Hepatocyte (in vitro differentiated cells): Measurements from ENCODE around the gene PALLD. TPM values are rescaled to one million over a fixed set of nuclear protein-coding genes. Genes with fewer than 3 reads are reported as not detected.

Experiments
- DNase-seq: peaks from one replicate; pipeline ENCODE4 v3.0.0-alpha.2; 2016; ENCODE audit warnings: low spot score
- H2AFZ ChIP-seq: fragments of 200-600 bp; sonication (generic); 2 replicates; pipeline ENCODE4 v1.6.0; 2016; ENCODE audit warnings: antibody characterized with exemption, mild to moderate bottlenecking
- H3K27ac ChIP-seq: fragments of 200-600 bp; sonication (generic); 2 replicates; pipeline ENCODE4 v1.5.1; 2016; ENCODE audit warnings: mild to moderate bottlenecking
- H3K27me3 ChIP-seq: fragments of 200-600 bp; sonication (generic); 2 replicates; pipeline ENCODE4 v1.6.1; 2016
- H3K36me3 ChIP-seq: fragments of 200-600 bp; sonication (generic); replicated peaks from 2 replicates; pipeline ENCODE4 v1.5.1; 2016; ENCODE audit warnings: low read depth; ENCODE audit not compliant: insufficient read depth
- H3K4me1 ChIP-seq: fragments of 200-600 bp; sonication (generic); 2 replicates; pipeline ENCODE4 v1.5.1; 2016; ENCODE audit warnings: mild to moderate bottlenecking, moderate library complexity; ENCODE audit not compliant: insufficient read depth
- H3K4me2 ChIP-seq: fragments of 200-600 bp; sonication (generic); 2 replicates; pipeline ENCODE4 v1.6.0; 2016
- H3K4me3 ChIP-seq: fragments of 200-600 bp; sonication (generic); 2 replicates; pipeline ENCODE4 v1.5.1; 2016; ENCODE audit warnings: mild to moderate bottlenecking
- H3K79me2 ChIP-seq: fragments of 200-600 bp; sonication (generic); 2 replicates; pipeline ENCODE4 v1.6.0; 2017; ENCODE audit warnings: mild to moderate bottlenecking
- H3K9me2 ChIP-seq: fragments of 200-600 bp; sonication (generic); replicated peaks from 2 replicates; pipeline ENCODE4 v1.6.0; 2017; ENCODE audit warnings: mild to moderate bottlenecking; ENCODE audit not compliant: insufficient read depth
- H3K9me3 ChIP-seq: fragments of 200-600 bp; sonication (generic); 2 replicates; pipeline ENCODE4 v1.5.1; 2016; ENCODE audit warnings: low read depth, mild to moderate bottlenecking
- H4K20me1 ChIP-seq: fragments of 200-600 bp; sonication (generic); 2 replicates; pipeline ENCODE4 v1.6.0; 2016; ENCODE audit warnings: mild to moderate bottlenecking; ENCODE audit not compliant: insufficient read depth, poor library complexity, severe bottlenecking
- CTCF ChIP-seq: fragments of 200-600 bp; sonication (generic); IDR thresholded peaks from 2 replicates; pipeline ENCODE4 v1.5.1; 2016; ENCODE audit warnings: antibody characterized with exemption, mild to moderate bottlenecking; ENCODE audit not compliant: poor library complexity
- EZH2 ChIP-seq: fragments of 200-600 bp; sonication (generic); IDR thresholded peaks from 2 replicates; pipeline ENCODE4 v1.6.1; 2016; ENCODE audit warnings: antibody characterized with exemption, mild to moderate bottlenecking, borderline replicate concordance
- EZH2phosphoT487 ChIP-seq: fragments of 200-600 bp; sonication (generic); IDR thresholded peaks from one replicate; pipeline ENCODE4 v1.6.1; 2018; ENCODE audit warnings: antibody characterized with exemption, mild to moderate bottlenecking, low read depth, moderate library complexity; ENCODE audit not compliant: unreplicated experiment, severe bottlenecking
- WGBS: methylation state at CpG from one replicate; pipeline ENCODE4 v1.1.6; 2016; ENCODE audit warnings: low lambda C conversion rate; ENCODE audit errors: missing lambda C conversion rate; 5-methylcytosine and 5-hydroxymethylcytosine counted together
- polyA plus RNA-seq: library from polyadenylated mRNA; unstranded; fragments of >200 nt; fragmentation: Nextera tagmentation; extraction: Ambion mirVana; gene quantifications from 2 replicates; pipeline ENCODE4 v1.2.1, GENCODE V29; 2016
- total RNA-seq: library from RNA; depleted of rRNA; stranded (reverse); fragments of >200 nt; gene quantifications from 2 replicates; pipeline ENCODE4 v1.2.3, GENCODE V29; 2014

PALLD gene
- total and polyA plus RNA-seq, 2 experiments from 2014 or later: 82.7 to 85.2 TPM

- peak; percentile 36 for DNase-seq
Observed at GRCh38 chr4:168674866-168675265, 178.0 kb downstream of the PALLD start.

GRCh38 chr4:168677063-168677462 lies 180.2 kb downstream of the PALLD start:
- TF ChIP-seq CTCF: no peak
- H3K79me2 ChIP-seq: no peaks in the 10 kb centered on the region
- 79% methylated on average over 6 of the region's 6 CpGs for WGBS
- H3K4me2 ChIP-seq: no peak overlapping the region
- H3K4me1 ChIP-seq: peaks cover 17% of the 10 kb centered on the region
- H3K9me2 ChIP-seq: no peaks in the 10 kb centered on the region
- no peaks in the 10 kb centered on the region for H3K27me3 ChIP-seq
- no peak overlapping the region for H2AFZ ChIP-seq
- H4K20me1 ChIP-seq: no peaks in the 10 kb centered on the region
- no peaks in the 10 kb centered on the region for H3K9me3 ChIP-seq
- no peak overlapping the region for H3K4me3 ChIP-seq
- H3K36me3 ChIP-seq: no peaks in the 10 kb centered on the region
- H3K27ac ChIP-seq: no peak overlapping the region
- DNase-seq: no peak

More at GRCh38 chr4:168674866-168675265, 178.0 kb downstream of the PALLD start:
- Histone ChIP-seq H3K4me3 (no peak overlapping the region), H3K27ac (peak overlapping the region; percentile 60), H3K9me2 (no peaks in the 10 kb centered on the region), H3K27me3 (no peaks in the 10 kb centered on the region), H2AFZ (no peak overlapping the region), H3K4me2 (peak overlapping the region; percentile 50), H3K4me1 (peaks cover 17% of the 10 kb centered on the region), H3K36me3 (no peaks in the 10 kb centered on the region), H3K9me3 (no peaks in the 10 kb centered on the region), H4K20me1 (no peaks in the 10 kb centered on the region), H3K79me2 (no peaks in the 10 kb centered on the region)
- WGBS: 22% methylated on average over 3 of the region's 3 CpGs
- TF ChIP-seq EZH2phosphoT487 (peak; percentile 59), EZH2 (no peak)

- DNase-seq: no peak
- no peak overlapping the region for H3K4me2 ChIP-seq
- TF ChIP-seq EZH2phosphoT487 (no peak), CTCF (no peak), EZH2 (no peak)
- no peaks in the 10 kb centered on the region for H3K79me2 ChIP-seq
- no peaks in the 10 kb centered on the region for H3K27me3 ChIP-seq
- H3K9me2 ChIP-seq: no peaks in the 10 kb centered on the region
- no peaks in the 10 kb centered on the region for H3K9me3 ChIP-seq
- H3K4me1 ChIP-seq: peaks cover 17% of the 10 kb centered on the region
- no peaks in the 10 kb centered on the region for H3K36me3 ChIP-seq
- no peak overlapping the region for H3K27ac ChIP-seq
- no peak overlapping the region for H3K4me3 ChIP-seq
- no peak overlapping the region for H2AFZ ChIP-seq
- 87% methylated on average over 11 of the region's 11 CpGs for WGBS
- no peaks in the 10 kb centered on the region for H4K20me1 ChIP-seq
Observed at GRCh38 chr4:168677879-168678278, 181.0 kb downstream of the PALLD start.

GRCh38 chr4:168678751-168679366 lies 182.0 kb downstream of the PALLD start:
- H3K36me3 ChIP-seq: no peaks in the 10 kb centered on the region
- no peaks in the 10 kb centered on the region for H3K9me3 ChIP-seq
- TF ChIP-seq EZH2 (no peak), EZH2phosphoT487 (no peak), CTCF (no peak)
- H3K4me2 ChIP-seq: no peak overlapping the region
- no peak overlapping the region for H2AFZ ChIP-seq
- H4K20me1 ChIP-seq: no peaks in the 10 kb centered on the region
- no peaks in the 10 kb centered on the region for H3K79me2 ChIP-seq
- no peak overlapping the region for H3K4me3 ChIP-seq
- peaks cover 17% of the 10 kb centered on the region for H3K4me1 ChIP-seq
- H3K27ac ChIP-seq: no peak overlapping the region
- WGBS: 96% methylated on average over 7 of the region's 8 CpGs
- DNase-seq: no peak
- H3K27me3 ChIP-seq: no peaks in the 10 kb centered on the region
- no peaks in the 10 kb centered on the region for H3K9me2 ChIP-seq
